SH-SY5Y (cell line): Measurements from ENCODE around the gene GNL2.

Experiments
- GATA2 ChIP-seq: IDR thresholded peaks from 2 replicates; pipeline ENCODE4 v1.6.1; 2011; ENCODE audit warnings: mild to moderate bottlenecking, low read depth, low read length
- GATA3 ChIP-seq: IDR thresholded peaks from 2 replicates; pipeline ENCODE4 v1.6.1; 2011; ENCODE audit warnings: low read depth, mild to moderate bottlenecking, low read length, moderate library complexity

The GNL2 gene

GRCh38 chr1:37595440-37596181, at the start of gene GNL2:
Gene GNL2, minus strand, starts transcription at chr1:37595937. Its CDS starts 115 bp downstream, at chr1:37595822.
- TF ChIP-seq GATA3 = no peak
- TF ChIP-seq GATA2 = no peak

GRCh38 chr1:37641059-37641458, 45.3 kb upstream of the GNL2 start:
- TF ChIP-seq GATA3 (no peak), GATA2 (no peak)

- TF ChIP-seq GATA2 (no peak), GATA3 (no peak)
These were observed 40.7 kb upstream of the GNL2 start for GRCh38 chr1:37636435-37636834.

GRCh38 chr1:37634992-37635902, 39.5 kb upstream of the GNL2 start:
- TF ChIP-seq GATA2 (no peak), GATA3 (no peak)

GRCh38 chr1:37634244-37634991, 38.7 kb upstream of the GNL2 start, which contains the start of gene RSPO1:
Gene RSPO1, minus strand, starts transcription at chr1:37634892. Its CDS starts 5,231 bp downstream, at chr1:37629661.
- no peak for TF ChIP-seq GATA3
- TF ChIP-seq GATA2 = no peak

GRCh38 chr1:37633938-37634243, 38.2 kb upstream of the GNL2 start:
- TF ChIP-seq GATA2 (peak; percentile 52), GATA3 (no peak)

- no peak for TF ChIP-seq GATA3
- no peak for TF ChIP-seq GATA2
These were observed 37.6 kb upstream of the GNL2 start for GRCh38 chr1:37633040-37633937.

- TF ChIP-seq GATA2 (no peak), GATA3 (no peak)
These were observed 35.3 kb upstream of the GNL2 start for GRCh38 chr1:37631036-37631435.

GRCh38 chr1:37630426-37631028, 34.8 kb upstream of the GNL2 start:
- TF ChIP-seq GATA2 = no peak
- TF ChIP-seq GATA3 = no peak

- TF ChIP-seq GATA3 (no peak), GATA2 (no peak)
These were observed 34.1 kb upstream of the GNL2 start for GRCh38 chr1:37629726-37630425.

- TF ChIP-seq GATA3 = no peak
- no peak for TF ChIP-seq GATA2
These were observed 33.3 kb upstream of the GNL2 start for GRCh38 chr1:37629008-37629407.

- TF ChIP-seq GATA2 (no peak), GATA3 (no peak)
These were observed 32.4 kb upstream of the GNL2 start for GRCh38 chr1:37628026-37628556.
